HL-60 (cell line): Measurements from ENCODE around the gene ADGRL3.

Experiments
- DNase-seq, 2 experiments: peaks; one replicate each; pipeline ENCODE4 v3.0.0-alpha.2; 2010 to 2020; ENCODE audit warnings: low read depth in 1 of 2, low spot score in 1 of 2
- H3K27ac ChIP-seq: fragments of 250-450 bp; sonication (Bioruptor Pico); replicated peaks from 2 replicates; pipeline ENCODE4 v1.5.1; 2020; ENCODE audit warnings: mild to moderate bottlenecking, moderate library complexity
- H3K27me3 ChIP-seq: fragments of 250-450 bp; sonication (Bioruptor Pico); 2 replicates; pipeline ENCODE4 v1.5.1; 2021; ENCODE audit warnings: mild to moderate bottlenecking, moderate library complexity; ENCODE audit not compliant: insufficient read depth, poor library complexity, severe bottlenecking
- H3K4me3 ChIP-seq: replicated peaks from 2 replicates; pipeline ENCODE4 v1.5.1; 2011; ENCODE audit warnings: mild to moderate bottlenecking, control low read depth, low read length; ENCODE audit not compliant: insufficient read depth
- GABPA ChIP-seq: IDR thresholded peaks from 2 replicates; pipeline ENCODE4 v1.6.1; 2012; ENCODE audit warnings: low read depth
- POLR2AphosphoS5 ChIP-seq: IDR thresholded peaks from 2 replicates; pipeline ENCODE4 v1.6.1; 2012; ENCODE audit warnings: low read depth
- SPI1 ChIP-seq: IDR thresholded peaks from 2 replicates; pipeline ENCODE4 v1.6.1; 2012; ENCODE audit warnings: low read depth, mild to moderate bottlenecking, borderline replicate concordance
- TF ChIP-seq, protein P1 (sequence below): IDR thresholded peaks from 2 replicates; pipeline ENCODE4 v1.6.1; 2012; ENCODE audit warnings: low read depth; ENCODE audit not compliant: insufficient replicate concordance
- TF ChIP-seq, protein P2 (sequence below): IDR thresholded peaks from one replicate; pipeline ENCODE4 v1.5.1; 2011; ENCODE audit warnings: low read length, control low read depth, inconsistent platforms; ENCODE audit not compliant: insufficient read depth

ADGRL3 gene

GRCh38 chr4:61860376-61860775, 660.2 kb downstream of the ADGRL3 start:
- no peak for DNase-seq
- TF ChIP-seq, protein P1, sequence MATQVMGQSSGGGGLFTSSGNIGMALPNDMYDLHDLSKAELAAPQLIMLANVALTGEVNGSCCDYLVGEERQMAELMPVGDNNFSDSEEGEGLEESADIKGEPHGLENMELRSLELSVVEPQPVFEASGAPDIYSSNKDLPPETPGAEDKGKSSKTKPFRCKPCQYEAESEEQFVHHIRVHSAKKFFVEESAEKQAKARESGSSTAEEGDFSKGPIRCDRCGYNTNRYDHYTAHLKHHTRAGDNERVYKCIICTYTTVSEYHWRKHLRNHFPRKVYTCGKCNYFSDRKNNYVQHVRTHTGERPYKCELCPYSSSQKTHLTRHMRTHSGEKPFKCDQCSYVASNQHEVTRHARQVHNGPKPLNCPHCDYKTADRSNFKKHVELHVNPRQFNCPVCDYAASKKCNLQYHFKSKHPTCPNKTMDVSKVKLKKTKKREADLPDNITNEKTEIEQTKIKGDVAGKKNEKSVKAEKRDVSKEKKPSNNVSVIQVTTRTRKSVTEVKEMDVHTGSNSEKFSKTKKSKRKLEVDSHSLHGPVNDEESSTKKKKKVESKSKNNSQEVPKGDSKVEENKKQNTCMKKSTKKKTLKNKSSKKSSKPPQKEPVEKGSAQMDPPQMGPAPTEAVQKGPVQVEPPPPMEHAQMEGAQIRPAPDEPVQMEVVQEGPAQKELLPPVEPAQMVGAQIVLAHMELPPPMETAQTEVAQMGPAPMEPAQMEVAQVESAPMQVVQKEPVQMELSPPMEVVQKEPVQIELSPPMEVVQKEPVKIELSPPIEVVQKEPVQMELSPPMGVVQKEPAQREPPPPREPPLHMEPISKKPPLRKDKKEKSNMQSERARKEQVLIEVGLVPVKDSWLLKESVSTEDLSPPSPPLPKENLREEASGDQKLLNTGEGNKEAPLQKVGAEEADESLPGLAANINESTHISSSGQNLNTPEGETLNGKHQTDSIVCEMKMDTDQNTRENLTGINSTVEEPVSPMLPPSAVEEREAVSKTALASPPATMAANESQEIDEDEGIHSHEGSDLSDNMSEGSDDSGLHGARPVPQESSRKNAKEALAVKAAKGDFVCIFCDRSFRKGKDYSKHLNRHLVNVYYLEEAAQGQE: no peak
- TF ChIP-seq GABPA (no peak), SPI1 (no peak), POLR2AphosphoS5 (no peak)
- TF ChIP-seq, protein P2, sequence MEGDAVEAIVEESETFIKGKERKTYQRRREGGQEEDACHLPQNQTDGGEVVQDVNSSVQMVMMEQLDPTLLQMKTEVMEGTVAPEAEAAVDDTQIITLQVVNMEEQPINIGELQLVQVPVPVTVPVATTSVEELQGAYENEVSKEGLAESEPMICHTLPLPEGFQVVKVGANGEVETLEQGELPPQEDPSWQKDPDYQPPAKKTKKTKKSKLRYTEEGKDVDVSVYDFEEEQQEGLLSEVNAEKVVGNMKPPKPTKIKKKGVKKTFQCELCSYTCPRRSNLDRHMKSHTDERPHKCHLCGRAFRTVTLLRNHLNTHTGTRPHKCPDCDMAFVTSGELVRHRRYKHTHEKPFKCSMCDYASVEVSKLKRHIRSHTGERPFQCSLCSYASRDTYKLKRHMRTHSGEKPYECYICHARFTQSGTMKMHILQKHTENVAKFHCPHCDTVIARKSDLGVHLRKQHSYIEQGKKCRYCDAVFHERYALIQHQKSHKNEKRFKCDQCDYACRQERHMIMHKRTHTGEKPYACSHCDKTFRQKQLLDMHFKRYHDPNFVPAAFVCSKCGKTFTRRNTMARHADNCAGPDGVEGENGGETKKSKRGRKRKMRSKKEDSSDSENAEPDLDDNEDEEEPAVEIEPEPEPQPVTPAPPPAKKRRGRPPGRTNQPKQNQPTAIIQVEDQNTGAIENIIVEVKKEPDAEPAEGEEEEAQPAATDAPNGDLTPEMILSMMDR: no peak
- Histone ChIP-seq H3K27me3 (no peaks in the 10 kb centered on the region), H3K4me3 (no peak overlapping the region), H3K27ac (no peak overlapping the region)

DNA sequence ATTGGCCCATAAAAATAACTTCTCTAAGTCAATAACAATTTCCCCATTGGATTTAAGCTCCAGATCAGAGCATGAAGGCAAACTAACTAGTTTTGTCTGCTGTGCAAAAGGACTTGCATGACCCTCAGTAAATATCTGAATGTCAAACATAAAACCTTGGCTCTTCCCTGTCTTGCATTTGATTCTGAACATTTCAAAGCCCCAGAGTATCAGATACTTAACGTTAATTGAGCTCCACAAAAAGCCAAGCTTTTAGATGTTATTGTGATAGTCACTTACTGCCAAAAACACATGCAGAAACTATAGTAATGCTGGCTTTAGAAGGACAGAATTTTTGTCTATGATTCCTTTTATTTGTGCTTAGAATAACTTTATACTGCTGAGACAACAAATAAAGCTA, 664.2 kb downstream of the ADGRL3 start:
- TF ChIP-seq, protein P1: no peak
- TF ChIP-seq POLR2AphosphoS5: no peak
- no peak for TF ChIP-seq SPI1
- no peak for TF ChIP-seq GABPA
- TF ChIP-seq, protein P2: no peak
- Histone ChIP-seq H3K27me3 (no peaks in the 10 kb centered on the region), H3K4me3 (no peak overlapping the region), H3K27ac (no peak overlapping the region)
- no peak for DNase-seq

GRCh38 chr4:61866378-61867030, 666.4 kb downstream of the ADGRL3 start:
- no peak for TF ChIP-seq SPI1
- no peak for TF ChIP-seq POLR2AphosphoS5
- TF ChIP-seq GABPA: no peak
- Histone ChIP-seq H3K27me3 (no peaks in the 10 kb centered on the region), H3K27ac (no peak overlapping the region), H3K4me3 (no peak overlapping the region)
- DNase-seq: no peak

GRCh38 chr4:61872983-61873382, 672.9 kb downstream of the ADGRL3 start:
- Histone ChIP-seq H3K27me3 (no peaks in the 10 kb centered on the region), H3K27ac (no peak overlapping the region), H3K4me3 (no peak overlapping the region)
- TF ChIP-seq, protein P1: no peak
- TF ChIP-seq POLR2AphosphoS5: no peak
- TF ChIP-seq GABPA: no peak
- TF ChIP-seq, protein P2: no peak
- no peak for TF ChIP-seq SPI1
- no peak for DNase-seq
